HepG2 (cell line): ENCODE measurements around the gene RAI14.

Experiments
- CC2D1A ChIP-seq: sonication (generic); formaldehyde crosslinking; IDR thresholded peaks from 2 replicates; pipeline ENCODE4 v1.8.1; 2023; ENCODE audit warnings: mild to moderate bottlenecking, missing genetic modification reagents
- ZNF761 ChIP-seq: sonication (generic); formaldehyde crosslinking; conservative IDR thresholded peaks from 2 replicates; pipeline ENCODE4 v1.4.0; 2020; ENCODE audit warnings: mild to moderate bottlenecking, missing genetic modification reagents
- TF ChIP-seq, protein P1 (sequence below): sonication (generic); formaldehyde crosslinking; IDR thresholded peaks from 2 replicates; pipeline ENCODE4 v1.5.0; 2020; ENCODE audit warnings: mild to moderate bottlenecking, missing genetic modification reagents, moderate library complexity

DNA sequence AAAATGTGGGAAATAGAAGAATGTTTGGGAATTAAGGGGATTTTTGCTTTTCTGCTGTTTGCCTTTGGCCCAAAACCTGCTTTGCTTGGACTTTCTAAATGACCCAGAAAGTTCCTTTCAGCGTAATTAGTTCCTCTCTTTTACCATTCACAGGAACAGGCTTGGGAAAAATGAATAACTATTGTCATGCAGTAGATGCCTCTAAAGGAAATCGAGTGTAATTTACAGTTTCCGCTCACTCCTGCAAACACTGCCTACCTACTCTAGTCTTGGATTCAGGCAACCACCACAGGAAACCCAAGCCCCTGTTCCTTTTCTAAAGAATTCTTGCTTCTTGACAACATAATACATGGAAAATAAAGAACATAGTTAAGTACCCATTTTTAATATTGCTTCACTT lies 207.8 kb downstream of the RAI14 start:
- TF ChIP-seq, protein P1, sequence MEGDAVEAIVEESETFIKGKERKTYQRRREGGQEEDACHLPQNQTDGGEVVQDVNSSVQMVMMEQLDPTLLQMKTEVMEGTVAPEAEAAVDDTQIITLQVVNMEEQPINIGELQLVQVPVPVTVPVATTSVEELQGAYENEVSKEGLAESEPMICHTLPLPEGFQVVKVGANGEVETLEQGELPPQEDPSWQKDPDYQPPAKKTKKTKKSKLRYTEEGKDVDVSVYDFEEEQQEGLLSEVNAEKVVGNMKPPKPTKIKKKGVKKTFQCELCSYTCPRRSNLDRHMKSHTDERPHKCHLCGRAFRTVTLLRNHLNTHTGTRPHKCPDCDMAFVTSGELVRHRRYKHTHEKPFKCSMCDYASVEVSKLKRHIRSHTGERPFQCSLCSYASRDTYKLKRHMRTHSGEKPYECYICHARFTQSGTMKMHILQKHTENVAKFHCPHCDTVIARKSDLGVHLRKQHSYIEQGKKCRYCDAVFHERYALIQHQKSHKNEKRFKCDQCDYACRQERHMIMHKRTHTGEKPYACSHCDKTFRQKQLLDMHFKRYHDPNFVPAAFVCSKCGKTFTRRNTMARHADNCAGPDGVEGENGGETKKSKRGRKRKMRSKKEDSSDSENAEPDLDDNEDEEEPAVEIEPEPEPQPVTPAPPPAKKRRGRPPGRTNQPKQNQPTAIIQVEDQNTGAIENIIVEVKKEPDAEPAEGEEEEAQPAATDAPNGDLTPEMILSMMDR = no peak
- no peak for TF ChIP-seq CC2D1A (CRISPR knock-in tag)
- no peak for TF ChIP-seq ZNF761 (CRISPR knock-in tag)
